ENCODE data around the gene MEDAG. TPM values are rescaled to one million over a fixed set of nuclear protein-coding genes. Genes with fewer than 3 reads are reported as not detected.

Gene MEDAG
- polyA plus RNA-seq, 1 donor (not counting 4 experiments of a cell fraction or from before 2014, with no cell fraction given), result 0.03 TPM

- no peak overlapping the region for H3K9ac ChIP-seq (ENCODE audit: control insufficient read depth, extremely low read depth, insufficient read depth, low read length)
- H3K9me1 ChIP-seq (ENCODE audit: control insufficient read depth, extremely low read depth, insufficient read depth, low read length), result no peaks in the 10 kb centered on the region
- DNase-seq (ENCODE audit: low read depth, low spot score) (no peak), FAIRE-seq (peak; percentile 57)
- no peak overlapping the region for H3K4me3 ChIP-seq (ENCODE audit: control insufficient read depth in 2 of 3, extremely low read depth in 1 of 3, insufficient read depth in 2 of 3, low read depth in 1 of 3, low read length in 3 of 3)
- no peaks in the 10 kb centered on the region for H4K20me1 ChIP-seq (ENCODE audit: control insufficient read depth, extremely low read depth, insufficient read depth, low read length)
- H2AFZ ChIP-seq (ENCODE audit: control insufficient read depth, low read length), result no peak overlapping the region
- peaks cover 5% of the 10 kb centered on the region for H3K4me1 ChIP-seq (ENCODE audit: control insufficient read depth, extremely low read depth, insufficient read depth, low read length)
- H3K79me2 ChIP-seq (ENCODE audit: control insufficient read depth, insufficient read depth, low read length), result no peaks in the 10 kb centered on the region
- H3K4me2 ChIP-seq (ENCODE audit: control insufficient read depth, extremely low read depth, insufficient read depth, low read depth, low read length), result peak overlapping the region; percentile 17
- TF ChIP-seq, protein P1, sequence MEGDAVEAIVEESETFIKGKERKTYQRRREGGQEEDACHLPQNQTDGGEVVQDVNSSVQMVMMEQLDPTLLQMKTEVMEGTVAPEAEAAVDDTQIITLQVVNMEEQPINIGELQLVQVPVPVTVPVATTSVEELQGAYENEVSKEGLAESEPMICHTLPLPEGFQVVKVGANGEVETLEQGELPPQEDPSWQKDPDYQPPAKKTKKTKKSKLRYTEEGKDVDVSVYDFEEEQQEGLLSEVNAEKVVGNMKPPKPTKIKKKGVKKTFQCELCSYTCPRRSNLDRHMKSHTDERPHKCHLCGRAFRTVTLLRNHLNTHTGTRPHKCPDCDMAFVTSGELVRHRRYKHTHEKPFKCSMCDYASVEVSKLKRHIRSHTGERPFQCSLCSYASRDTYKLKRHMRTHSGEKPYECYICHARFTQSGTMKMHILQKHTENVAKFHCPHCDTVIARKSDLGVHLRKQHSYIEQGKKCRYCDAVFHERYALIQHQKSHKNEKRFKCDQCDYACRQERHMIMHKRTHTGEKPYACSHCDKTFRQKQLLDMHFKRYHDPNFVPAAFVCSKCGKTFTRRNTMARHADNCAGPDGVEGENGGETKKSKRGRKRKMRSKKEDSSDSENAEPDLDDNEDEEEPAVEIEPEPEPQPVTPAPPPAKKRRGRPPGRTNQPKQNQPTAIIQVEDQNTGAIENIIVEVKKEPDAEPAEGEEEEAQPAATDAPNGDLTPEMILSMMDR (optimal IDR thresholded peaks at IDR 0.05 in 1 of 3, IDR thresholded peaks at IDR 0.05 in 1 of 3, conservative IDR thresholded peaks at IDR 0.05 in 1 of 3; ENCODE audit: extremely low read depth in 1 of 3, insufficient read depth in 2 of 3, low read length in 3 of 3), result no peak
- no peak for TF ChIP-seq EZH2 (IDR thresholded peaks at IDR 0.05; ENCODE audit: low read length)
- H3K36me3 ChIP-seq (ENCODE audit: control insufficient read depth in 2 of 2, extremely low read depth in 1 of 2, insufficient read depth in 2 of 2, low read length in 2 of 2), result no peaks in the 10 kb centered on the region
- no peaks in the 10 kb centered on the region for H3K9me3 ChIP-seq (ENCODE audit: control insufficient read depth, low read depth, low read length)
- dilution Hi-C loops (cut with MboI; ENCODE audit: extremely low pct_ligation_motif_present, low sequenced_read_pairs), result no loop called here
- peaks cover 4% of the 10 kb centered on the region for H3K27me3 ChIP-seq (ENCODE audit: control insufficient read depth, extremely low read depth, insufficient read depth, low read length)
- no peak overlapping the region for H3K27ac ChIP-seq (ENCODE audit: control insufficient read depth, insufficient read depth, low read length)
Measured at GRCh38 chr13:30963791-30964190, 57.7 kb downstream of the MEDAG start.

DNA sequence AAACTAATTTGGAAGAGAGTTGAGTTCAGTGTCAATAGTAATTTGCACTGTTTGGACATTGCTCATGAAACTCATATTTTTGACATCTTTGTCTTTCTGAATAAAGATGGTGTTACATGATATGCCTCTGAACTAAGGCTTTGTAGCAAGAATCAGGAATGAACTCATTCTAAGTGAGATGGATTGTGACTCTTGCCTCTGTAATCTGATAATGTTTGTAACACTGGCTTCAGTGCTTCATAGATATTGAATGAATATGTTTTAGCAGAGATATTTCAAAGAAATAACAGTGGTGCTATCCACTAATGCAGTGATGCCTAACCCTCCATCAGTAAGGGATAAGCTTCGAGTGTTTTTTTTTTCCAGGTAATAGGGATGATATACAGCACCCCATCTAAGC lies 59.3 kb downstream of the MEDAG start:
- Histone ChIP-seq H3K9ac (ENCODE audit: control insufficient read depth, extremely low read depth, insufficient read depth, low read length) (no peak overlapping the region), H3K4me2 (ENCODE audit: control insufficient read depth, extremely low read depth, insufficient read depth, low read depth, low read length) (no peak overlapping the region), H3K9me1 (ENCODE audit: control insufficient read depth, extremely low read depth, insufficient read depth, low read length) (no peaks in the 10 kb centered on the region), H3K27me3 (ENCODE audit: control insufficient read depth, extremely low read depth, insufficient read depth, low read length) (peaks cover 4% of the 10 kb centered on the region), H3K36me3 (ENCODE audit: control insufficient read depth in 2 of 2, extremely low read depth in 1 of 2, insufficient read depth in 2 of 2, low read length in 2 of 2) (no peaks in the 10 kb centered on the region), H3K4me3 (ENCODE audit: control insufficient read depth in 2 of 3, extremely low read depth in 1 of 3, insufficient read depth in 2 of 3, low read depth in 1 of 3, low read length in 3 of 3) (no peak overlapping the region), H3K27ac (ENCODE audit: control insufficient read depth, insufficient read depth, low read length) (no peak overlapping the region), H3K79me2 (ENCODE audit: control insufficient read depth, insufficient read depth, low read length) (no peaks in the 10 kb centered on the region), H2AFZ (ENCODE audit: control insufficient read depth, low read length) (no peak overlapping the region), H4K20me1 (ENCODE audit: control insufficient read depth, extremely low read depth, insufficient read depth, low read length) (no peaks in the 10 kb centered on the region), H3K9me3 (ENCODE audit: control insufficient read depth, low read depth, low read length) (no peaks in the 10 kb centered on the region), H3K4me1 (ENCODE audit: control insufficient read depth, extremely low read depth, insufficient read depth, low read length) (peaks cover 5% of the 10 kb centered on the region)
- DNase-seq (ENCODE audit: low read depth, low spot score) (no peak), FAIRE-seq (no peak)
- TF ChIP-seq, protein P1 (optimal IDR thresholded peaks at IDR 0.05 in 1 of 3, IDR thresholded peaks at IDR 0.05 in 1 of 3, conservative IDR thresholded peaks at IDR 0.05 in 1 of 3; ENCODE audit: extremely low read depth in 1 of 3, insufficient read depth in 2 of 3, low read length in 3 of 3), result no peak
- no peak for TF ChIP-seq EZH2 (IDR thresholded peaks at IDR 0.05; ENCODE audit: low read length)
- dilution Hi-C loops (cut with MboI; ENCODE audit: extremely low pct_ligation_motif_present, low sequenced_read_pairs), result no loop called here
